H9 (cell line): ENCODE data around the gene SELENOV. TPM values are rescaled to one million over a fixed set of nuclear protein-coding genes. Genes with fewer than 3 reads are reported as not detected.

Experiments
- DNase-seq: peaks from one replicate; pipeline ENCODE4 v3.0.0-alpha.2; 2017
- H2AFZ ChIP-seq: one replicate; pipeline ENCODE4 v1.6.1; 2013; ENCODE audit warnings: mild to moderate bottlenecking, low read length, control low read depth, moderate library complexity
- H2AK5ac ChIP-seq: 2 replicates; pipeline ENCODE4 v1.6.1; 2013; ENCODE audit warnings: low read length, control low read depth, mixed read lengths; ENCODE audit not compliant: insufficient read length
- H2BK120ac ChIP-seq: one replicate; pipeline ENCODE4 v1.6.1; 2013; ENCODE audit warnings: low read depth, mild to moderate bottlenecking, low read length, control low read depth, inconsistent platforms; ENCODE audit not compliant: poor library complexity, severe bottlenecking
- H2BK12ac ChIP-seq: 2 replicates; pipeline ENCODE4 v1.6.1; 2013; ENCODE audit warnings: low read length, control low read depth, mixed read lengths, low read depth; ENCODE audit not compliant: insufficient read length
- H2BK15ac ChIP-seq: 2 replicates; pipeline ENCODE4 v1.6.1; 2013; ENCODE audit warnings: low read depth, low read length, control low read depth
- H2BK20ac ChIP-seq: one replicate; pipeline ENCODE4 v1.6.1; 2013; ENCODE audit warnings: low read depth, mild to moderate bottlenecking, low read length, control low read depth, inconsistent platforms; ENCODE audit not compliant: poor library complexity, severe bottlenecking
- H2BK5ac ChIP-seq: 2 replicates; pipeline ENCODE4 v1.6.1; 2013; ENCODE audit warnings: low read length, control low read depth, mixed read lengths; ENCODE audit not compliant: insufficient read length
- H3K14ac ChIP-seq: 2 replicates; pipeline ENCODE4 v1.6.1; 2013; ENCODE audit warnings: low read length, control low read depth; ENCODE audit not compliant: insufficient read depth
- H3K18ac ChIP-seq: 2 replicates; pipeline ENCODE4 v1.6.1; 2013; ENCODE audit warnings: low read depth, mild to moderate bottlenecking, mixed read lengths, low read length, control low read depth; ENCODE audit not compliant: insufficient read length
- H3K23ac ChIP-seq: 2 replicates; pipeline ENCODE4 v1.6.1; 2013; ENCODE audit warnings: low read length, control low read depth, mixed read lengths, low read depth; ENCODE audit not compliant: insufficient read length
- H3K23me2 ChIP-seq: 2 replicates; pipeline ENCODE4 v1.6.1; 2013; ENCODE audit warnings: low read depth, mild to moderate bottlenecking, mixed read lengths, low read length, control low read depth; ENCODE audit not compliant: insufficient read length, poor library complexity, severe bottlenecking
- H3K27ac ChIP-seq: 2 replicates; pipeline ENCODE4 v1.5.1; 2013; ENCODE audit warnings: low read length, control low read depth, mixed read lengths, low read depth; ENCODE audit not compliant: insufficient read length
- H3K27me3 ChIP-seq: 2 replicates; pipeline ENCODE4 v1.6.1; 2013; ENCODE audit warnings: low read length, control low read depth, inconsistent platforms; ENCODE audit not compliant: insufficient read depth
- H3K4ac ChIP-seq: 2 replicates; pipeline ENCODE4 v1.6.1; 2013; ENCODE audit warnings: low read depth, mild to moderate bottlenecking, control low read depth, inconsistent platforms, low read length, moderate library complexity
- H3K4me1 ChIP-seq: 2 replicates; pipeline ENCODE4 v1.6.1; 2013; ENCODE audit warnings: low read length, control low read depth, inconsistent platforms; ENCODE audit not compliant: insufficient read depth
- H3K4me2 ChIP-seq: 2 replicates; pipeline ENCODE4 v1.6.1; 2013; ENCODE audit warnings: low read length, control low read depth, mixed read lengths; ENCODE audit not compliant: insufficient read length, insufficient read depth
- H3K56ac ChIP-seq: 2 replicates; pipeline ENCODE4 v1.6.1; 2013; ENCODE audit warnings: low read depth, mild to moderate bottlenecking, mixed read lengths, low read length, control low read depth; ENCODE audit not compliant: insufficient read length
- H3K79me1 ChIP-seq: 2 replicates; pipeline ENCODE4 v1.6.1; 2013; ENCODE audit warnings: low read depth, mild to moderate bottlenecking, moderate library complexity, low read length, control low read depth, inconsistent platforms; ENCODE audit not compliant: insufficient read depth, poor library complexity, severe bottlenecking
- H3K79me2 ChIP-seq: 2 replicates; pipeline ENCODE4 v1.6.1; 2013; ENCODE audit warnings: low read length, control low read depth, inconsistent platforms; ENCODE audit not compliant: insufficient read depth
- H3K9ac ChIP-seq: 2 replicates; pipeline ENCODE4 v1.6.1; 2013; ENCODE audit warnings: low read length, control low read depth, mixed read lengths; ENCODE audit not compliant: insufficient read length; ENCODE audit errors: extremely low read depth
- H3K9me3 ChIP-seq: one replicate; pipeline ENCODE4 v1.6.1; 2013; ENCODE audit warnings: low read depth, low read length, inconsistent platforms; ENCODE audit not compliant: control insufficient read depth
- H3T11ph ChIP-seq: one replicate; pipeline ENCODE4 v1.6.1; 2013; ENCODE audit warnings: mild to moderate bottlenecking, low read length, control low read depth, inconsistent platforms
- H4K20me1 ChIP-seq: one replicate; pipeline ENCODE4 v1.6.1; 2013; ENCODE audit not compliant: control insufficient read depth, insufficient read length, insufficient read depth
- H4K5ac ChIP-seq: 2 replicates; pipeline ENCODE4 v1.6.1; 2013; ENCODE audit warnings: low read depth, mild to moderate bottlenecking, mixed read lengths, low read length, control low read depth; ENCODE audit not compliant: insufficient read length
- H4K8ac ChIP-seq: replicated peaks from 2 replicates; pipeline ENCODE4 v1.6.1; 2013; ENCODE audit warnings: low read length, control low read depth, mixed read lengths, low read depth; ENCODE audit not compliant: insufficient read length
- H4K91ac ChIP-seq: 2 replicates; pipeline ENCODE4 v1.6.1; 2013; ENCODE audit warnings: low read depth, mild to moderate bottlenecking, moderate library complexity, mixed read lengths, low read length, control low read depth; ENCODE audit not compliant: insufficient read length
- H3K27ac Mint-ChIP-seq, 3 experiments: 2 replicates in 2 of 3; 3 replicates in 1 of 3; pipeline ENCODE4 v1.8.0; 2020 to 2021; ENCODE audit warnings: mixed read lengths in 3 of 3, mild to moderate bottlenecking in 1 of 3, moderate library complexity in 1 of 3
- H3K27me3 Mint-ChIP-seq: 2 replicates; pipeline ENCODE4 v1.8.0; 2021; ENCODE audit warnings: low read depth, mild to moderate bottlenecking, moderate library complexity, mixed read lengths
- H3K36me3 Mint-ChIP-seq, 3 experiments: 2 replicates in 2 of 3; 3 replicates in 1 of 3; pipeline ENCODE4 v1.8.0; 2020 to 2021; ENCODE audit warnings: low read depth in 3 of 3, mixed read lengths in 3 of 3; ENCODE audit not compliant: insufficient read depth in 1 of 3
- H3K4me1 Mint-ChIP-seq, 2 experiments: 2 replicates each; pipeline ENCODE4 v1.8.0; 2020; ENCODE audit warnings: mixed read lengths in 2 of 2
- H3K4me3 Mint-ChIP-seq, 2 experiments: 2 replicates in 1 of 2; 3 replicates in 1 of 2; pipeline ENCODE4 v1.8.0; 2020 to 2021; ENCODE audit warnings: mild to moderate bottlenecking in 2 of 2, mixed read lengths in 2 of 2, moderate library complexity in 1 of 2
- H3K9me3 Mint-ChIP-seq, 2 experiments: 2 replicates in 1 of 2; 3 replicates in 1 of 2; pipeline ENCODE4 v1.8.0; 2020; ENCODE audit warnings: mild to moderate bottlenecking in 2 of 2, mixed read lengths in 2 of 2, moderate library complexity in 1 of 2
- CTCF ChIP-seq: fragments of 200-600 bp; sonication (generic); conservative IDR thresholded peaks from 3 replicates; pipeline ENCODE4 v1.8.0; 2021; ENCODE audit warnings: antibody characterized with exemption, mild to moderate bottlenecking
- WGBS: extraction: QIAGEN DNeasy Blood & Tissue Kit; methylation state at CpG from one replicate; pipeline ENCODE4 v1.1.7; 2013; ENCODE audit warnings: missing lambda C conversion rate, low lambda C conversion rate, mixed read lengths; ENCODE audit not compliant: insufficient read length; ENCODE audit errors: extremely low coverage; 5-methylcytosine and 5-hydroxymethylcytosine counted together
- total RNA-seq: library from RNA; stranded (reverse); gene quantifications from 2 replicates; pipeline ENCODE4 v1.2.1, GENCODE V29; 2021

SELENOV gene
- total RNA-seq, 1 experiment from 2014 or later, result 6.9 TPM

DNA sequence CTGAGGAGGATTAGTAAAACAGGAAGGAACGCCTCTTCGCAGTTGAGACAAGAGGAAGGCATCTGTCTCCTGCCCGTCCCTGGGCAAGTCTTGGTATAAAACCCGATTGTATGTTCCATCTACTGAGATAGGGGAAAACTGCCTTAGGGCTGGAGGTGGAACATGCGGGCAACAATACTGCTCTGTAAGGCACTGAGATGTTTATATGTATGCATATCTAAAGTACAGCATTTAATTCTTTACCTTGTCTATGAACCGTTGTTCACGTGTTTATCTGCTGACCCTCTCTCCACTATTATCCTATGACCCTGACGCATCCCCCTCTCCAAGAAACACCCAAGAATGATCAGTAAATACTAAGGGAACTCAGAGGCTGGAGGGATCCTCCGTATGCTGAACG is 35.0 kb upstream of the SELENOV start:
- Histone ChIP-seq H3K4ac (no peak overlapping the region), H2BK5ac (no peak overlapping the region), H2BK120ac (no peak overlapping the region), H4K91ac (no peak overlapping the region), H3K79me2 (peaks cover 12% of the 10 kb centered on the region), H2BK12ac (no peak overlapping the region), H3K18ac (no peak overlapping the region), H3K4me2 (peak overlapping the region; percentile 30), H3K9ac (no peak overlapping the region), H3K27me3 (no peaks in the 10 kb centered on the region), H2BK20ac (no peak overlapping the region), H4K5ac (no peak overlapping the region), H3K79me1 (peaks cover 12% of the 10 kb centered on the region), H3T11ph (no peak overlapping the region), H3K23ac (no peak overlapping the region), H3K27ac (no peak overlapping the region), H2AK5ac (no peak overlapping the region), H4K8ac (no peak overlapping the region), H3K4me1 (no peaks in the 10 kb centered on the region), H3K56ac (no peak overlapping the region), H4K20me1 (no peaks in the 10 kb centered on the region), H2BK15ac (no peak overlapping the region), H3K9me3 (no peaks in the 10 kb centered on the region), H3K23me2 (peaks cover 10% of the 10 kb centered on the region), H3K14ac (no peak overlapping the region), H2AFZ (no peak overlapping the region)
- no peak for DNase-seq
- peak overlapping the region; percentile 95 to 97 for H3K4me3 Mint-ChIP-seq
- peaks cover 25 to 55% (median 50%) of the 10 kb centered on the region in 3 experiments; a peak in 6 of 7 replicates for H3K36me3 Mint-ChIP-seq
- H3K27me3 Mint-ChIP-seq, result no peaks in the 10 kb centered on the region
- no CpG with 5 or more reads among the region's 10 CpGs for WGBS
- H3K4me1 Mint-ChIP-seq, result peaks cover 17 to 21% of the 10 kb centered on the region in 2 experiments
- peak overlapping the region in 2 of 3 experiments; percentile 88 to 95; a peak in 5 of 7 replicates for H3K27ac Mint-ChIP-seq
- no peak for TF ChIP-seq CTCF
- H3K9me3 Mint-ChIP-seq, result no peaks in the 10 kb centered on the region; a peak in 2 of 5 replicates
